Stimulated activated naive B cell treated with anti-CD40 and anti-IgM and Interleukin-4, amounts not matched to agents 10 μg/mL and 1 μg/mL and 100 μg/mL, for 72 hours (primary cell): ENCODE data around the gene RNASE7.
"Not testable (repeated sequence)": the region's sequence is repeated elsewhere in the genome, so short reads cannot be mapped to it uniquely, and the experiment has no call there.

Experiments used
- ATAC-seq, 2 donors: fragments of 150-1000 bp; cut with Tn5 transposase; replicated peaks; 2 replicates each; pipeline ENCODE4 v1.10.0; 2021; ENCODE audit warnings: moderate library complexity in 1 of 2
- DNase-seq: peaks from one replicate; pipeline ENCODE4 v3.0.0; 2021
- H3K27ac Mint-ChIP-seq: one replicate; pipeline ENCODE4 v1.8.0; 2022; ENCODE audit warnings: mild to moderate bottlenecking, mixed read lengths
- H3K27me3 Mint-ChIP-seq, 2 donors: one replicate each; pipeline ENCODE4 v1.8.0; 2022; ENCODE audit warnings: mixed read lengths in 2 of 2
- H3K36me3 Mint-ChIP-seq, 2 donors: one replicate each; pipeline ENCODE4 v1.8.0; 2022; ENCODE audit warnings: mixed read lengths in 2 of 2, mild to moderate bottlenecking in 1 of 2
- H3K4me1 Mint-ChIP-seq, 2 donors: one replicate each; pipeline ENCODE4 v1.8.0; 2022; ENCODE audit warnings: mixed read lengths in 2 of 2, mild to moderate bottlenecking in 1 of 2
- H3K4me3 Mint-ChIP-seq, 2 donors: one replicate each; pipeline ENCODE4 v1.8.0; 2022; ENCODE audit warnings: mild to moderate bottlenecking in 2 of 2, mixed read lengths in 2 of 2, moderate library complexity in 1 of 2
- H3K9me3 Mint-ChIP-seq, 2 donors: one replicate each; pipeline ENCODE4 v1.8.0; 2022; ENCODE audit warnings: mixed read lengths in 2 of 2, mild to moderate bottlenecking in 1 of 2

The RNASE7 gene

DNA sequence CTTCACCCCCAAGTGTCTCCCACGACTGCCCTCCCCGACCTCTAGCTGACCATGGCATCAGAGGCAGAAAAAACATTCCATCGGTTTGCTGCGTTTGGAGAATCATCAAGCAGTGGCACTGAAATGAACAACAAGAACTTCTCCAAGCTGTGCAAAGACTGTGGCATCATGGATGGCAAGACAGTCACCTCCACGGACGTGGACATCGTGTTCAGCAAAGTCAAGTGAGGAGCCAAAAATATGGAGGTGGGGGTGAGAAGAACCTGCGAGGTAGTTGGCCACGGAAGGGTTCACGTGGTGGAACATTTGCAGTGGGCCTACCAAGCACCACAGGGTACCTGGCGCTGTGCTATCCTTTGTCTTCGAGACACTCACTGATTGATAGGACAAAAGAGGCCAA lies 11.6 kb upstream of the RNASE7 start:
- no peak overlapping the region for H3K27ac Mint-ChIP-seq
- no peak for ATAC-seq
- H3K9me3 Mint-ChIP-seq = no peaks in the 10 kb centered on the region
- H3K27me3 Mint-ChIP-seq = peaks cover 14 to 20% of the 10 kb centered on the region in 2 donors
- H3K4me1 Mint-ChIP-seq = no peaks in the 10 kb centered on the region
- DNase-seq = no peak
- no peaks in the 10 kb centered on the region for H3K36me3 Mint-ChIP-seq
- no peak overlapping the region for H3K4me3 Mint-ChIP-seq

DNA sequence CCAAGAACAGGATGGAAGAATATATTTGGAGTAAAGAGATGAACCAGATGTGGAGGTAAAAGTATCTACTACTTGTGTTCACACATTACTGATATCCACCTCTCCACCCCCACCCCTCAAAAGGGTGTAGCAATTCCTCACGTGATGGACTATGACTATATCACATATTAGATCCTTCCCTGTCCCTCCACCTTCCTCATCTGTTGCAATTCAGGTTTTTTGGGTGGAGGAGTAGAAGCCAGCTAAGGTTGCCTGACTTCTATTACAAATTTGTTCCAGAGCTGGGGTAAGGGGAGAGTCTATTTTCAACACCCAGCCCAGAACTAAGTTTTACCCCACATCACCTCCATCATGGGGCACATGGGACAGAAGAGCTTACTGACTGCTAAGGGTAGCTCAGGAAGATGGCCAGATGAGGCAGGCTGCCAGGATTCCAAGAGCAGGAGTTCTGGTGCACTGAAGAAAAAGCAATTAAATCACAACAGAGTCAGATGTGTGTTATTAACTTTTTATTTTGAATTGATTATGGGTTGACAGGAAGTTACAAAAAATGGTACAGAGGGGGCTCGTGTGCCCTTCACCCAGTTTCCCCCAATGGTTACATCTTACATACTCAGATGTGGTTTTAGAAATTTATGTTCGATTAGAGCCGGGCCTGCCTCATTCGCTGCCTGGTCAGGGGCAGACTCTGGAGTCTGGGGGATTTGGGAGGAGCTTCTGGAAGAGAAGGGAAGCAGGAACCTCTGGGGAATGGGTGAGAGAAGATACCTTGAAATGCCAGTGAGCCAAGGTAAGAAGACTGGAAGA lies 9.6 kb upstream of the RNASE7 start:
- DNase-seq = no peak
- peaks cover 23 to 28% of the 10 kb centered on the region in 2 donors for H3K27me3 Mint-ChIP-seq
- H3K9me3 Mint-ChIP-seq = no peaks in the 10 kb centered on the region
- H3K36me3 Mint-ChIP-seq = no peaks in the 10 kb centered on the region
- no peak overlapping the region for H3K27ac Mint-ChIP-seq
- ATAC-seq = no peak
- H3K4me3 Mint-ChIP-seq = no peak overlapping the region
- no peaks in the 10 kb centered on the region for H3K4me1 Mint-ChIP-seq

DNA sequence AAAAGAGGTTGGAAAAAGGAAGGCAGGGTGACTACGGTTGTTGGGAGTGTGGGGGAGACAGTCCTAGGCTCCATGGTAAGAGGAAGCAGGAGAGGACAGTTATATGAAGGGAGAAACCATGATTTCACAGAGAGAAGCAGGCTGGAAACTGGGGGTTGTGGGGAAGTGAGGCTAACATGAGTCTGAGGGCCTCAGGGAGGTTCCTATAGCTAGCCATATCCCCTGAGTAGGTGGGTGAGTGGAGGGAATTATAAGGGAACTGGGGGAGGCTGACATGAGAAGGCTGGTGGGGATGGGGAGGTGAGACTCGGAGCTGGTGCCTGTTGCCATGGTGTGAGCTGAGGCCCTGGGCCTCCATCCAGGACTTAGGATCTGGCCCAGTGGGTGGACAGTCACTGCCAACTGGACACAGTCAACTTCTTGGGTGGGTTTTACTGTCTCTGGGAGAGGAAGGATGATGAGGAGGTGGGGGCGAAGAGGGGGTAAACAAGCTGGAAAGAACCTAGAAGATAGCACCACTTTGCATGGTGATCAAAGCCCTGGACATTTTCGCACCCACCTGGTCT lies 8.9 kb upstream of the RNASE7 start:
- H3K36me3 Mint-ChIP-seq = no peaks in the 10 kb centered on the region
- no peaks in the 10 kb centered on the region for H3K9me3 Mint-ChIP-seq
- no peaks in the 10 kb centered on the region for H3K4me1 Mint-ChIP-seq
- ATAC-seq (no peak), DNase-seq (no peak)
- peaks cover 28% of the 10 kb centered on the region in 2 donors for H3K27me3 Mint-ChIP-seq
- no peak overlapping the region for H3K4me3 Mint-ChIP-seq
- H3K27ac Mint-ChIP-seq = no peak overlapping the region

DNA sequence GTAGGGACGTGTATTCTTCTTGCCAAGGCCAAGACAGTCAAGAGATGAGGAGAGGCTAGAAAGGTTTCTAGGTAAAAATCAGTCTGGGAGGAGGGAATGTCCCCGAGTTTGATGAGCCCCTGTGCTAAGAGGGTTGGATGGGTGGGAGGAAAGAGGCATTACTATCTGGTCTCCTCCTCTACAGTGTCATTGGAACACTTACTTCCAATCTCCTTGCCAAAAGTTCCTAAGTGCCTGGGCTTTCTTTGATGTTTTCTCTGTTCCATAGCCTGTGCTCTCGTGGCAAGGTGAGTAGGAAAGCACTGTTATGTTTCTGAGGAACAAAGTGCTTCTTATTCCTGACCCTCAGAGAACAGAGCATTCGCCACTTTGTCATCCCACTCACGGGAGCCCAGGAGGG lies 7.5 kb upstream of the RNASE7 start, which contains the start of gene RNASE13:
Gene RNASE13, minus strand, starts transcription at position 101 of the 400 bp plus-strand sequence. CDS start 519 bp downstream, outside the sequence.
- DNase-seq (no peak), ATAC-seq (no peak)
- Mint-ChIP-seq H3K27ac (no peak within 1 kb of the TSS), H3K27me3 (peaks cover 28 to 30% of the 10 kb centered on the region in 2 donors), H3K36me3 (no peaks in the 10 kb centered on the region), H3K4me1 (no peaks in the 10 kb centered on the region), H3K4me3 (no peak within 1 kb of the TSS), H3K9me3 (no peaks in the 10 kb centered on the region)

DNA sequence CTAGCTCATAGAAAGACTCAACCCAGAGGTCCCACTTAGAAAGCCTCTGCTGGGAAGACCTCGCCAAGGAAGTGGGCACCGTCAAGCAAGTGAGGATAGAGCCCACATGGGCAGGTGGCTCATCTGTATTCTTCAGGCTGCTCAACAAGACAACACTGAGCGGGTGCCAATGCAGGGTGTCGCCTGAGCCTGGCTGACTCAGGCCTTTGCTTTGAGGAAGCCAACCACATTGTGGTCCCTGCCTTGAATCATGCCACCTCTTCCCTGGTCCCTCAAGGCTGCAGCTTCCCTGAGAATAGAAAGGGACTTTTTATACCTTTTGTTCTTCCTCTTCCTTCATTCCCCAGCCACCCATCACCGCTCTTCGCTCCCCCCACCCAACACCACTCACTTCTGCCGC lies 5.4 kb upstream of the RNASE7 start:
- no peaks in the 10 kb centered on the region for H3K4me1 Mint-ChIP-seq
- H3K36me3 Mint-ChIP-seq = no peaks in the 10 kb centered on the region
- ATAC-seq = no peak

DNA sequence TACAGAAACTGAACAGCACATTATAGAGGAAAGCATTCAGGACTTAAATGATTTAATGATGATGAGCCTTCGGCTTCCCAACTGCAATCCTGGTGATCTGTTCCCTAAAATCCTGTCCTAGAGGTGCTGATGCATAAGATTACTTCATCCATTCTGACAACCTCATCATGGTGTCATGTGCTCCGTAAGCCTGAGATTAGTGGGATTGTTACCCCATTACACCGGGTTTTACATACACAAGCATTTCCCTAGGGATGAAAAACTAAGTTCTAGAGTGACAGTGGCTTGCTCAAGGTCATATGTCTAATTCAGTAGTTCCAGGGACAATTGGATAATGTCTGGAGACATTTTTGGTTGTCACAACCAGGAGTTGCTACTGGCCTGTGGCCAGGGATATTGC lies 5.0 kb upstream of the RNASE7 start:
- Mint-ChIP-seq H3K27ac (no peak overlapping the region), H3K36me3 (no peaks in the 10 kb centered on the region), H3K27me3 (peaks cover 32 to 35% of the 10 kb centered on the region in 2 donors), H3K9me3 (no peaks in the 10 kb centered on the region), H3K4me1 (no peaks in the 10 kb centered on the region), H3K4me3 (no peak overlapping the region)
- ATAC-seq = no peak
- DNase-seq = no peak

More for the DNA sequence above, 5.4 kb upstream of the RNASE7 start:
- Mint-ChIP-seq H3K9me3 (no peaks in the 10 kb centered on the region), H3K27me3 (peaks cover 30 to 32% of the 10 kb centered on the region in 2 donors), H3K27ac (no peak overlapping the region), H3K4me3 (no peak overlapping the region)
- DNase-seq = no peak

DNA sequence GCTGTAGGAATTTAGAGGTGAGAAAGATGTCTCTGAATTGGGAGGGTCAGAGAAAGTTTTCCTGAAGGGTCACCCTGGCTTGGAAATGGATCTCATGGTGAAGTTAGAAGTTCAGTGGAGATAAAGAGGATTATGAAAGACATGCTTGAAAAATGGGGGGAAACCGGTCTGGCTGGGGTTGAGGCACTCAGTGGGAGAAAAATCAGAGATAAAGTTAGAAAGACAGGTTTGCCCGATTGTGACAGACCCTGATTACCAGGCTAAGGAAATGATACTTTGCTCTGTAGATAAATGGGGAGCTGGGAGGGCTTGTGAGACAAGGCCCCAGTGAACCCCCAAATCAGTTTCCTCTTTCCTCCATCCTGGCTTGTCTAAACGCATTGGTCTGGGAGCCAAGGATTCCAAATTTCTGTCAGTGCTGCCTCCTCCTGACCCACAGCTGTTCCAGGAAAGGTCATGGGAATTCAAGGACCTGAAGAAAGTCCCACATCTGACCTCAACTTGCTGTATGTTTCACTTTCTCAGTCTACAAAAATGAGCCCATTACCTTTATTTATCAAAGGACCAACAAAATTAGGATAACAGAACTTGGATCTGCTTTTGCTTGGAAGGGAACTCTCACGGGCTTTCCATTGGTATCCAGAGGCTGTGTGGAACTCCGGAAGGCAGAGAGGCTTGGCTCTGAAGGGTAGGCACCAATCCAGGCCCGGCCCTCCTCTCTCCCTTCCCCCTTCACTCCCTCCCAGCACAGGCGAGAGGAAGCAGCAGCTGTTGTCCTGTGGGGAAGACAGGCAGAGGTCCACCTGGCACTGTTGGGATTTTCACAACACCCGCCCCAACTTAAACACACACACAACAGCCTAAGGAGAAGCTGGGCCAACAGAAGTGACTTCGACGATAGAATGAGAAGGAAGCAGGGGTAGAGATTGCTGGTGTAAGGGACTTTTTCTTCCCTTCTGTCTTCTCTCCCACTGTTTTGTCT lies 3.4 kb upstream of the RNASE7 start:
- Mint-ChIP-seq H3K27ac (no peak overlapping the region), H3K27me3 (peaks cover 34 to 37% of the 10 kb centered on the region in 2 donors), H3K4me1 (no peaks in the 10 kb centered on the region), H3K36me3 (no peaks in the 10 kb centered on the region), H3K4me3 (no peak overlapping the region), H3K9me3 (no peaks in the 10 kb centered on the region)
- ATAC-seq (no peak), DNase-seq (no peak)

DNA sequence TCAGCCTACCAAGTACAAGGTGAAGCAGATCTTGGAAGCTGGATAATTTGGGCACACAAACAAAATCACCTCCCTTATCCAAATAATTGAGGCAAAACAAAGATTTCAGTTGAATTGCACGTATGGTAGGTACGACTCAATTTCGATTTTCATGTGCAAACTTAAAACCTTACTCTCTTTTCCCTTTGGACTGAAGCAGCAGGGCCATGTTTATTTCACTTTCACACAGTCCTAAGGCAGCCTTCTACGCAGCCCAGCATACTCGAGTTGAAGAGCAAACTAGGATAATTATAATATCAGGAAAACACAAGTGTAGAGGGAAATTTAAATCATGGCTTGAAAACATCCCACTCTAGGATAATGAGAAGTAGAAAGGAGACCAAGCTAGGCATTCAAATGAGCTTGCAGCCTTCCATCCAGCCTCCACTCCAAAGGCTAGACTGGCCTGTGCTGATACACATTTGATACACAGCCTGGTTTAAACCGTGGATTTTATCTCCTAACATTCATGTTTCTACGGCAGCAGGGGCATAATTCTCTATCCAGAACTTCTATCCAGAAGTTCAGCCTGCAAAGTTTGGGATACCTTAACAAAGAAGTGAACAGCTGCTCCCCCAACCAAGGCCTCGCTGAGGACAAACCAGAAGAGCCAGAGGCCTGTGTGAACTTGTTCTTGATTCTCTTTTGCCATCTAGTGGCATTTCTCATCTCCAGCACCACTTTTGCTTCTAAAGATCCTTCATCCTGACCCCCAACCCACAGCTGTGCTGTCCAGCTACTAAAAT lies 2.4 kb upstream of the RNASE7 start:
- Mint-ChIP-seq H3K36me3 (no peaks in the 10 kb centered on the region), H3K9me3 (no peaks in the 10 kb centered on the region), H3K4me3 (no peak overlapping the region), H3K27ac (no peak overlapping the region), H3K4me1 (no peaks in the 10 kb centered on the region), H3K27me3 (peaks cover 40 to 44% of the 10 kb centered on the region in 2 donors)
- ATAC-seq (peak; percentile 72 to 76), DNase-seq (peak; percentile 3)

DNA sequence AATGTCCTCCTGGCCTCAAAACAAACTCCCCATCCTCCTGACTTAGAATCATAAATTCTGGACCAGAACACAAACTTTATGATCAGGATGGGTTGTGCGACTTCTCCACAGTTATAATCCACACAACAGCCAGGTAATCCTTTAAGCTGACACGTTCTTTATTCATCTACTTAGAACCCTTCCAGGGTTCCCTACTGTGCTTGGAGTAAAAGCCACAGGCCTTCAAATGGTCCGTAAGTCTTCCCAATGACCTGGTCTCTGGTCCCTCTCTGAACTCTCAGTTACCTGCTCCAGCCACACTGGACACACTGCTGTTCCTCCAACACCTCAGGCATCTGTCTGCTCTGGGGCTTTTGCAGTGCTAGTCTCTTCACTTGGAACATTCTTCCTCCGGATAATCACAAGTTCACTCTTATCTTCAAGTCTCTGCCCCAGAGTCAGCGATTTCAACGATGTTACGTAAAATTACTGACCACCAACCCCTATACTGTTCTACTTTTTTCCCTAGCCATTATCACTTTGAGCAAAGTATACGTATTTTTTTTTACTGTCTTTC lies 1.7 kb upstream of the RNASE7 start:
- H3K27ac Mint-ChIP-seq = no peak overlapping the region
- peaks cover 43 to 45% of the 10 kb centered on the region in 2 donors for H3K27me3 Mint-ChIP-seq
- no peaks in the 10 kb centered on the region for H3K36me3 Mint-ChIP-seq
- H3K4me1 Mint-ChIP-seq = no peaks in the 10 kb centered on the region
- DNase-seq (no peak), ATAC-seq (no peak)
- no peak overlapping the region for H3K4me3 Mint-ChIP-seq
- no peaks in the 10 kb centered on the region for H3K9me3 Mint-ChIP-seq

DNA sequence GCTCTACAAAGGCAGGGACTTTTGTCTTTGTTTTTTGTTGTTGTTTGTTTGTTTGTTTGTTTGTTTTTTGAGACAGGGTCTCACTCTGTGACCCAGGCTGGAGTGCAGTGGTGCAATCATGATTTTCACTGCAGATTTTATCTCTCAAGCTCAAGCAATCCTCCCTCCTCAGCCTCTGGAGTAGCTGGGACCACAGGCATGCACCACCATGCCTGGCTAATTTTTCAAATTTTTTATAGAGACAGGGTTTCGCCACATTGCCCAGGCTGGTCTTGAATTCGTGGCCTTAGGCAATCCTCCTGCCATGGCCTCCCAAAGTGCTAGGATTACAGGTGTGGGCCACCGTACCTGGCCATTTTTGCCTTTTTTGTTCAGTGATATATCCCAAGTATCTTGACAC lies 1.2 kb upstream of the RNASE7 start:
- not testable (repeated sequence) for DNase-seq, H3K4me3 Mint-ChIP-seq, H3K27ac Mint-ChIP-seq, ATAC-seq, H3K4me1 Mint-ChIP-seq, H3K36me3 Mint-ChIP-seq, H3K9me3 Mint-ChIP-seq
- H3K27me3 Mint-ChIP-seq = peaks cover 43 to 44% of the 10 kb centered on the region in 2 donors

DNA sequence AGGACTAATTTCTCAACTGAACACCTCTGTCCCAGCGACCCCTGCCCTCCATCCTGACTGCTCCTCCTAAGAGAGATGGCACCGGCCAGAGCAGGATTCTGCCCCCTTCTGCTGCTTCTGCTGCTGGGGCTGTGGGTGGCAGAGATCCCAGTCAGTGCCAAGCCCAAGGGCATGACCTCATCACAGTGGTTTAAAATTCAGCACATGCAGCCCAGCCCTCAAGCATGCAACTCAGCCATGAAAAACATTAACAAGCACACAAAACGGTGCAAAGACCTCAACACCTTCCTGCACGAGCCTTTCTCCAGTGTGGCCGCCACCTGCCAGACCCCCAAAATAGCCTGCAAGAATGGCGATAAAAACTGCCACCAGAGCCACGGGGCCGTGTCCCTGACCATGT lies 756 bp downstream of the RNASE7 start:
- no peaks in the 10 kb centered on the region for H3K9me3 Mint-ChIP-seq
- H3K27me3 Mint-ChIP-seq = peaks cover 32 to 42% of the 10 kb centered on the region in 2 donors
- no peak overlapping the region for H3K27ac Mint-ChIP-seq
- no peak overlapping the region for H3K4me3 Mint-ChIP-seq
- no peaks in the 10 kb centered on the region for H3K4me1 Mint-ChIP-seq
- DNase-seq = no peak
- no peaks in the 10 kb centered on the region for H3K36me3 Mint-ChIP-seq
- no peak for ATAC-seq

DNA sequence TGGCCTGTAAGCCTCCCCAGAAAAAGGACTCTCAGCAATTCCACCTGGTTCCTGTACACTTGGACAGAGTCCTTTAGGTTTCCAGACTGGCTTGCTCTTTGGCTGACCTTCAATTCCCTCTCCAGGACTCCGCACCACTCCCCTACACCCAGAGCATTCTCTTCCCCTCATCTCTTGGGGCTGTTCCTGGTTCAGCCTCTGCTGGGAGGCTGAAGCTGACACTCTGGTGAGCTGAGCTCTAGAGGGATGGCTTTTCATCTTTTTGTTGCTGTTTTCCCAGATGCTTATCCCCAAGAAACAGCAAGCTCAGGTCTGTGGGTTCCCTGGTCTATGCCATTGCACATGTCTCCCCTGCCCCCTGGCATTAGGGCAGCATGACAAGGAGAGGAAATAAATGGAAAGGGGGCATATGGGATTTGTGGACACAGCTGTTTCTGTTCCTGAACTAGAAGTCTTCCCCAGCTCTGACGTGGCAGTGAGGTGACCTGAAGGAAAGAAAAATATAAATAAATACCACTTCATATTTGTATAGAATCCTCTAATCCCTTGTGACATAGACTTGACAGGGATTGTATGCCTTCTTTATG lies 1.3 kb downstream of the RNASE7 start:
- Mint-ChIP-seq H3K27ac (no peak overlapping the region), H3K4me3 (no peak overlapping the region), H3K36me3 (no peaks in the 10 kb centered on the region), H3K27me3 (peaks cover 27 to 42% of the 10 kb centered on the region in 2 donors), H3K4me1 (no peaks in the 10 kb centered on the region), H3K9me3 (no peaks in the 10 kb centered on the region)
- DNase-seq (no peak), ATAC-seq (no peak)

DNA sequence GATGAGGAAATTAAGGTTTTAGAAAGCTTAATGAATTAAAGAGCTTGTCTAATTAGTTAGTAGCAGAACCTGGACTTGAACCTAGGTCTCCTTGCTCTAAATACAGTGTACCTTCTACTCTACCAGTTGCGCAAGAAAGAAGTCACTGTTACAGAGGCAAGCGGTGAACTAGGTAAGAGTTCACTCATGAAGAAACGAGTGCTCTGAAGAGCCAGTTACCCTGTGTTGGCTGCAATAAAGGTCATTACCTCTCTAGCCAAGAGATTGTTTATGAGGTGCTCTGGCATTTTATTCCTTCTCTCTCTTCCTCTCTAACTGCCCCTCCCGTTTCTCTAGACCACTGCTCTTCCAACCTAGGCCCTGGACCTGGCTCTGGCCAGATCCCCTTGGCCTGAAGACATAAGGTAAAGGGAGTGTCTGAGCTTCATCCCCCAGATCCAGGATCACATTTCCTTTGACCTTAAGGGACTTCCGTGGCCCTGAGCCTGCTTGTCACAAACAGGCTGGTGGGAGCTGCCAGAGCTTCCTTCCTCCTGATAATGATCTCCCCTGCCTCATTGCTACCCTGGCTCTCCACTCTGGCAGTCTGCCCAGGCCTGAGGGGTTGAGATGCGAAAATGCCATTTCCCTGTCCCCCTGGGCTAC lies 1.9 kb downstream of the RNASE7 start:
- Mint-ChIP-seq H3K9me3 (no peaks in the 10 kb centered on the region), H3K4me3 (no peak overlapping the region), H3K27ac (peak overlapping the region; percentile 21), H3K4me1 (no peaks in the 10 kb centered on the region), H3K27me3 (peaks cover 31 to 42% of the 10 kb centered on the region in 2 donors), H3K36me3 (no peaks in the 10 kb centered on the region)
- no peak for DNase-seq
- ATAC-seq = no peak
